Measurements from ENCODE around the gene SIT1.

Gene SIT1

DNA sequence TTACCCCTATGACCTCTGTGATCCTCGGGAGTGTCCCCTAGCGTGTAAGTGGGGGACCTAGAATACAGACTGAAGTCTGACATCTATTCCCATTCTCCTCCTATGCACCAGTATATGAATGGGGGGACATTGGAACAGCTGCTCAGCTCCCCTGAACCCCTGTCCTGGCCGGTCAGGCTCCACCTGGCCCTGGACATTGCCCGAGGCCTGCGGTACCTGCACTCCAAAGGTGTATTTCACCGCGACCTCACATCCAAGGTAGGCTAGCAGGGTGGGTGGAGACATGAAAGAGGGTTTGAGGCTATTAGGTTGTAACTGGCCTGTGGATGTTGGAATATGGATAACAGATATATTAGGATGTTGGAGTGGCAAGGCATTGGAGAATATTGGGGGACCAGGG lies 44.0 kb downstream of the SIT1 start:
- Histone ChIP-seq H3K27me3 (replicated peaks) (no peaks in the 10 kb centered on the region), H3K36me3 (replicated peaks) (peaks cover 13% of the 10 kb centered on the region), H3K4me3 (ENCODE audit: low read depth, low read length) (no peak overlapping the region), H3K27ac (no peak overlapping the region)
- in situ Hi-C loops (cut with HindIII; ENCODE audit: low pct_ligation_motif_present, low sequenced_read_pairs), result no loop called here
- DNase-seq, result no peak
- TF ChIP-seq, protein P1, sequence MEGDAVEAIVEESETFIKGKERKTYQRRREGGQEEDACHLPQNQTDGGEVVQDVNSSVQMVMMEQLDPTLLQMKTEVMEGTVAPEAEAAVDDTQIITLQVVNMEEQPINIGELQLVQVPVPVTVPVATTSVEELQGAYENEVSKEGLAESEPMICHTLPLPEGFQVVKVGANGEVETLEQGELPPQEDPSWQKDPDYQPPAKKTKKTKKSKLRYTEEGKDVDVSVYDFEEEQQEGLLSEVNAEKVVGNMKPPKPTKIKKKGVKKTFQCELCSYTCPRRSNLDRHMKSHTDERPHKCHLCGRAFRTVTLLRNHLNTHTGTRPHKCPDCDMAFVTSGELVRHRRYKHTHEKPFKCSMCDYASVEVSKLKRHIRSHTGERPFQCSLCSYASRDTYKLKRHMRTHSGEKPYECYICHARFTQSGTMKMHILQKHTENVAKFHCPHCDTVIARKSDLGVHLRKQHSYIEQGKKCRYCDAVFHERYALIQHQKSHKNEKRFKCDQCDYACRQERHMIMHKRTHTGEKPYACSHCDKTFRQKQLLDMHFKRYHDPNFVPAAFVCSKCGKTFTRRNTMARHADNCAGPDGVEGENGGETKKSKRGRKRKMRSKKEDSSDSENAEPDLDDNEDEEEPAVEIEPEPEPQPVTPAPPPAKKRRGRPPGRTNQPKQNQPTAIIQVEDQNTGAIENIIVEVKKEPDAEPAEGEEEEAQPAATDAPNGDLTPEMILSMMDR (IDR thresholded peaks at IDR 0.05; ENCODE audit: low read depth, low read length, missing control alignments), result no peak

GRCh38 chr9:35606138-35606504 lies 44.6 kb downstream of the SIT1 start:
- Histone ChIP-seq H3K4me3 (ENCODE audit: low read depth, low read length) (peak overlapping the region; percentile 76), H3K27me3 (replicated peaks) (no peaks in the 10 kb centered on the region), H3K27ac (no peak overlapping the region), H3K36me3 (replicated peaks) (peaks cover 13% of the 10 kb centered on the region)
- no peak for DNase-seq
- in situ Hi-C loops (cut with HindIII; ENCODE audit: low pct_ligation_motif_present, low sequenced_read_pairs), result no loop called here
- TF ChIP-seq, protein P1 (IDR thresholded peaks at IDR 0.05; ENCODE audit: low read depth, low read length, missing control alignments), result no peak

DNA sequence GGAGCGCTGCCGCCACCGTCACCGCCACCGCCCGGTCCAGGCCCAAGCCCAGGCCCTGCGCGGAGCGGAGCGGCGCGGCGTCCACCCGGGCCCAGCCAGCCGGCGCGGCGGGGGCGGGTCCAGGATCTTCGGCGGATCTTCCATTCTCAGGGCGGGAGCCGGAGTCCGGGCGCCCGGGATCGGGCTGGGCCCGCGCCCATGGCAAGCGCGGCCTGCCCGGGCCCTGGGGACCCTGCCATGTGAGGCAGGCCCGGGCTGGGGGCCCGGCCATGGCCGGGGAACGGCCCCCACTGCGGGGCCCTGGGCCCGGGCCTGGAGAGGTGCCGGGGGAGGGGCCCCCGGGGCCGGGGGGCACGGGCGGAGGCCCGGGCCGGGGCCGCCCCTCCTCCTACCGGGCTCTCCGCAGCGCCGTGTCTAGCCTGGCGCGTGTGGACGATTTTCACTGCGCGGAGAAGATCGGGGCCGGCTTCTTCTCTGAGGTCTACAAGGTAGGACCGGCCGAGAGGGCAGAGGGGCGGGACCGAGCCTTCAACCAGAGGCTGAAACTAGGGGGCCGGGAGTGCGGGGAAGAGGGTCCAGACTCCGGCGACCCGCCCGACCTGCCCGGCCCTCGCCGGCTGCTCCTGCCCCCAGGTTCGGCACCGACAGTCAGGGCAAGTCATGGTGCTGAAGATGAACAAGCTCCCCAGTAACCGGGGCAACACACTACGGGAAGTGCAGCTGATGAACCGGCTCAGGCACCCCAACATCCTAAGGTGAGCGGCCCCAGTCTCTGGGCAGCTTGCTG lies 45.2 kb downstream of the SIT1 start:
- no peak for DNase-seq
- Histone ChIP-seq H3K27me3 (replicated peaks) (no peaks in the 10 kb centered on the region), H3K27ac (no peak overlapping the region), H3K4me3 (ENCODE audit: low read depth, low read length) (peak overlapping the region; percentile 76), H3K36me3 (replicated peaks) (peaks cover 13% of the 10 kb centered on the region)
- TF ChIP-seq, protein P1 (IDR thresholded peaks at IDR 0.05; ENCODE audit: low read depth, low read length, missing control alignments), result no peak
- in situ Hi-C loops (cut with HindIII; ENCODE audit: low pct_ligation_motif_present, low sequenced_read_pairs), result no loop called here

GRCh38 chr9:35604578-35605350 lies 46.0 kb downstream of the SIT1 start, which contains the start of gene TESK1:
TSS of gene TESK1 (plus strand) at chr9:35605262. CDS start at chr9:35605620, 358 bp downstream.
- Histone ChIP-seq H3K4me3 (ENCODE audit: low read depth, low read length) (peak within 1 kb of the TSS; percentile 76), H3K27ac (peak within 1 kb of the TSS; percentile 29), H3K27me3 (replicated peaks) (no peaks in the 10 kb centered on the region), H3K36me3 (replicated peaks) (peaks cover 9% of the 10 kb centered on the region)
- TF ChIP-seq, protein P1 (IDR thresholded peaks at IDR 0.05; ENCODE audit: low read depth, low read length, missing control alignments), result no peak
- peak; percentile 26 for DNase-seq
- in situ Hi-C loops (cut with HindIII; ENCODE audit: low pct_ligation_motif_present, low sequenced_read_pairs), result no loop called here

- TF ChIP-seq, protein P1 (IDR thresholded peaks at IDR 0.05; ENCODE audit: low read depth, low read length, missing control alignments), result peak; percentile 94
- Histone ChIP-seq H3K4me3 (ENCODE audit: low read depth, low read length) (peak overlapping the region; percentile 76), H3K27me3 (replicated peaks) (no peaks in the 10 kb centered on the region), H3K27ac (peak overlapping the region; percentile 56), H3K36me3 (replicated peaks) (peaks cover 4% of the 10 kb centered on the region)
- in situ Hi-C loops (cut with HindIII; ENCODE audit: low pct_ligation_motif_present, low sequenced_read_pairs), result no loop called here
- DNase-seq, result peak; percentile 99
Observed at GRCh38 chr9:35603986-35604577, 46.6 kb downstream of the SIT1 start.
